NCI-H2196 (cell line): Measurements from ENCODE around the gene MRPL3.
"Not testable (repeated sequence)": the region's sequence is repeated elsewhere in the genome, so short reads cannot be mapped to it uniquely, and the experiment has no call there.

Experiments used
- DNase-seq: peaks from one replicate; lab custom pipeline; 2025; ENCODE audit not compliant: unreplicated experiment; lab: John Stamatoyannopoulos, UW

Gene MRPL3

GRCh38 chr3:131501949-131502348 is 822 bp downstream of the MRPL3 start:
- DNase-seq: no peak

- no peak for DNase-seq
Measured at GRCh38 chr3:131494706-131495105, 8.1 kb downstream of the MRPL3 start.

GRCh38 chr3:131491775-131492174 is 11.0 kb downstream of the MRPL3 start:
- no peak for DNase-seq

GRCh38 chr3:131491084-131491483 is 11.7 kb downstream of the MRPL3 start:
- no peak for DNase-seq

- not testable (repeated sequence) for DNase-seq
Measured at GRCh38 chr3:131486545-131486944, 16.2 kb downstream of the MRPL3 start.

DNA sequence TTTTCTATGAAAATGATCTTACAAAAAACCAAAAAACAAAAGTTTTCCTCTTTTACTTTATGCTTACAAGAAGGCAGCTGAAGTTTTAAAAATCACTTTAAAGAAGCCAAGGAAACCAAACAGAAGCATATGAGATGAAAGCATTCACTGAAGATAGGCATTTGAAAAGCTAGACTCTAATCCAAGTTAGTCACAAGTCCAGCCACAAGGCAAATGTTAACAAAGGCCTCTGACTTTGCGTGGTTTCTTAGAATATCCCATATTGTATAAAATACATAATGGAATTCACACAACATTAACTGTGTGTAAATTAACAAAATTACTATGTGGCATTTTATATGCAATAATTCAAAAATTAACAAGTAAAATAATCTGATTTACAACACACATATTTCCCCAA is 17.7 kb downstream of the MRPL3 start:
- no peak for DNase-seq

- DNase-seq: no peak
Measured at GRCh38 chr3:131484496-131485111, 18.2 kb downstream of the MRPL3 start.

DNA sequence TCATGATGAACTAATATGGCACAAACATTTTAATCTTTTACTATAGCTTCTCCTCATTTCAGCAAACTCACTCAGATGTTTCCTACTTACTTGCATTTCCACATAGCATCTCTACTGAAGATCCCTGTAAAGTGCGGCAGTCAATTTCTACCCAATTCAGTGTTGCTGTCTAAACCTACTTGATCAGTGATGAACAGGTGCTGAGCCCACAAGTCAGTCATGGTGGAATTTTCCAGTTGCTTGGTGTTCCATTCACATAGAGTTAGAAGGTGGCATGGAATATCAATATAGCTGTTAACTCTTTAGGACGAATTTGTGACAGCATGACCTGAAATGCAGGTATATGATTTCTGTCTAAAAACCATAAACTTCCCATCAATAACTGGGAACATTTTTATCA is 22.7 kb downstream of the MRPL3 start:
- DNase-seq: no peak

DNA sequence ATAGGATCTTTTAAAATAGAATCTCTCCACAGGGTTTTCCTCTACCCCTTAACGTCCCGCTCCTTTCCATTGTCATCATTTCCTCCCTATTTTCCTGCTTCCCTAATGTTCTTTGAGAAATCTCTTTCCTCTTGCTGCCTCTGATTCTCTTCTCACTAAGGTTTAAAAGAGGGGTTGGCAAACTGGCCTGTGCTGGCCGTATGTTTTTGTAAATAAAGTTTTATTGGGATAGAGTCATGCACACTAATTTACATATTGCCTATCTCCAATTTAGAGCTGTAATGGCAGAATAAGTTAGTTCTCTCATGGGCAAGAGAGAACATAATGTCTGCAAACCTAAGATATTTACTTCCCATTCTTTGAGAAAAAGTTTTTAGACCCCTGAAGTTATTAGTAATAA is 25.0 kb downstream of the MRPL3 start:
- DNase-seq: no peak

GRCh38 chr3:131474115-131474514 is 28.7 kb downstream of the MRPL3 start:
- DNase-seq: no peak

DNA sequence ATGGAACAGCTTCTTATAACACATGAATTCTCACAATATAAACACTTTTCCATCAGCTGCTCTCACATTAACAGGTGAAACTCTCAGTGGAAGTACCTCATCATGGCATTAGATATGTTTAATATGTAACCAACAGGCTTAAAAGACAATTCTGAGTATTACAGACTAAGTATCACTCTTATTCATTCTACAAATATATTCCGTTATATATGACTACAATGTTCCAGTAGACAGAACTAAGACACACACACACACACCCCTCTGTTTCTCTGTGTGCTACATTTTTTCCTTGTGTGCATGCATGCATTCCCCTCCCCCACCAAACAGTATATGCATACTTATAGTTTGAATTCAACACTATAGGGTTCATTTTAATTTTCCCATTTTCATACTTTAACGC is 32.4 kb downstream of the MRPL3 start:
- no peak for DNase-seq

- no peak for DNase-seq
Measured at GRCh38 chr3:131458653-131459052, 44.1 kb downstream of the MRPL3 start.

DNA sequence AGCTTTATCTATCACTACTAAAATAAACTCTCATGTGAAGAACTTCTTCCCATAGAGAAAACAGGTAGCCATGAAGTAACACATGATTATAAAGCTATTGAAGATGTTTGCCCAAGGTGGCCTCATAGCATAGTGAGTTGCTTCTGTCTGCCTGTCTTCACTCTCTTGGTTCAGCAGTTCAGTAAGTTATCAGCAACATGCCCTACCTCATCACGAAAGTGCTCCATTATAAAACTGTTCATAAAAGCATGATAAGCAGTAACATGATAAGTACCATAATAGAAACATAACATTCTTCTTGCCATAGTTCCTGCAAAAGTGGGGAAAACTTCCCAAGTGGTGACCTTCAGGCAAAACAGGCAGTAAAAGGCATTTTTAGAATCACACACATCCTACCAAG is 45.6 kb downstream of the MRPL3 start:
- no peak for DNase-seq

GRCh38 chr3:131454501-131454900 is 48.3 kb downstream of the MRPL3 start:
- DNase-seq: no peak

GRCh38 chr3:131453533-131453932 is 49.2 kb downstream of the MRPL3 start:
- DNase-seq: no peak

GRCh38 chr3:131447349-131447748 is 55.4 kb downstream of the MRPL3 start:
- no peak for DNase-seq

GRCh38 chr3:131444180-131444579 is 58.6 kb downstream of the MRPL3 start:
- no peak for DNase-seq

DNA sequence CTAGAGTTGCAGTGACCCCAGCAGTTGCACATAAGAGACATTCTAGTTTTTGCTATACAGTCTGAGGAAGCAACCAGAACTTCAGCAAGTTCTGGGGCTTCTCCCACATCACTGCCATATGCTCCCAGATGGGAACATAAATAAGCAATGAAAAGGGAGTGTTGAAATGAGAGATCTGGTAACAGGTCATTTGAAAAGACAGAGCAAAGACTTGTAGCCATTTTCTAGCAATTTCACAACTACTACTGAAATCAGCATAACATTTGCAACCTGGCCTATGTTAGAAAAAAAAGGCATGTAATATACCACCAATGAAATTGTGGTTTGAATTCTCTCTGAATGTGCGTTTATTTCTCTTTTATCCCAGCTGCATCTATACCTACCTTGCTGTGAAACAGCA is 63.7 kb downstream of the MRPL3 start:
- DNase-seq: no peak

GRCh38 chr3:131435000-131435399 is 67.8 kb downstream of the MRPL3 start:
- no peak for DNase-seq

DNA sequence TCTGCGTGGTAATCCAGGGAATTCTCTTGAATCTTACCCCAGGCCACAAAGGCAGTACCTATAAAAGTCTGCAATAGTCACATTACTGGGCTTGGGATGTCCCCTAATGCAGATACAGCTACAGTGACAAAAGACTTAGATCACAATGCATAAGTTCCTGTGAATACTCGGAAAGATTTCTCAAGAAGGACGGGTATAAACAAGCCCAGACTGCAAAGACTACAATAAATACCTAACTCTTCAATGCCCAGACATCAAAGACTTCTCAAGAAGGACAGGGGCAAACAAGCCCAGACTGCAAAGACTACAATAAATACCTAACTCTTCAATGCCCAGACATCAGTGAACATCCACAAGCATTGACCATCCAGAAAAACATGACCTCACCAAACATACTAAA is 70.3 kb downstream of the MRPL3 start:
- DNase-seq: no peak

DNA sequence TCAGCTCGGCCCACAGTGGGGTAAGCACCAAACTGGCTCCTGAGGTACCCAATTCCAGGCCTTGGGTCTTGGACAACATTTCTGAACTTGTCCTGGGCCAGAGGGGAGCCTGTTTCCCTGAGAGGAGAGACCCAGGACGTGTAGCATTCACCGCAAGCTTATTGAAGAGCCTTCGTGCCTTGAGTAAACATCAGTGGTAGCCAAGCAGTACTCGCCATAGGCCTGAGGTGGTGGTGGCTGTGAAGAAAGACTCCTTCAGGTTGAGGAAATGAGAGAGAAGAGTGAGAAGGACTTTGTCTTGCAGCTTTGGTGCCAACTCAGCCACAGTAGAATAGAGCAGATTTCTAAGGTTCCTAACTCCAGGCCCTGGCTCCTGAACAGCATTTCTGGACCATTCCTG is 71.0 kb downstream of the MRPL3 start:
- DNase-seq: no peak

DNA sequence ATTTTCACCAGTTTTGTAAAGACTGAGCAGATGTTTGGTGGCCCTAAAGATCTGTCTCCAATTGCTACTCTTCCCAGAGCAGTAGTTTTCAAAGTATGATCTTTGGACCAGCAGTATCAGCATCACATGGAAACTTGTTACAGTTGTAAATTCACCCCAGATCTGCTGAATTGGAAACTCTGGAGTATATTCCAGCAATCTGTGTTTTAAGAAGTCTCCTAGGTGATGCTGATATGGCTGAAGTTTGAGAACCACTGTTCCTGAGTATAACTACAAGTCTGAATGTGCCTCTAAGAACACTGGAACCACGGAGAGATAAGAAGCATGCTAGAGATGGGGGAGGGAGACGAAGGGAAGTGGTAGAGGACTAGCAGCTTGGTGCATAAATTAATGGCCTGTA is 75.5 kb downstream of the MRPL3 start:
- DNase-seq: no peak

DNA sequence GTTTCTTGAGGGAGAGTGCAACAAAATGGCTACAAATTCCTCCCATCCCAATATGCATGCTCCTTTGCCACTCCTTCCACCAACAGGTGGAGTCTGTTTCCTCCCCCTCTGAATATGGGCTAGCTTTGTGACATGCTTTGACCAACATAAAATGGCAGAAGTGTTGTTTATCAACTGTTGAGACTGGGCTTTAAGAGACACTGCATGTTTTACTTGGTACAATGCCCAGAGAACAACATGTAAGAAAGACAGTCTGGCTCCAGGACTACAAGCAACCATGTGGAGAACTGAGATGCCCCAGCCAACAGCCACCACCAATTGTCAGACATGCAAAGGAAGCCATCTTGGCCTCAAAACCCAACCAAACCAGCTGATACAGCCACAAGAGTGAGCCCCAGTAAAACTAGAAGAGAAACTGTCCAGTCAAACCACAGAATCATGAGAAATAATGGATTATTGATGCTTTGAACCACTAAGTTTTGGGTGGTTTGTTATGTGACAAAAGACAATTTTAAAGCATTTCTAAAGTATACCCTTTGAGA is 80.7 kb downstream of the MRPL3 start:
- DNase-seq: peak; percentile 22
